Neural cell (in vitro differentiated cells): ENCODE measurements around the gene IPO11. TPM values are rescaled to one million over a fixed set of nuclear protein-coding genes. Genes with fewer than 3 reads are reported as not detected.

Experiments used
- H2AFZ ChIP-seq: fragments of 200-600, 300-800 bp; sonication (generic), shearing (Covaris generic); 2 replicates; pipeline ENCODE4 v1.6.0; 2014; ENCODE audit warnings: low read depth, mild to moderate bottlenecking, antibody characterized with exemption, low read length, moderate library complexity
- H3F3A ChIP-seq: fragments of 200-600 bp; shearing (Covaris generic); 2 replicates; pipeline ENCODE4 v1.6.1; 2016; ENCODE audit warnings: mild to moderate bottlenecking, moderate library complexity, mixed read lengths, antibody characterized with exemption, low read length; ENCODE audit not compliant: insufficient read depth, poor library complexity, severe bottlenecking
- H3K27ac ChIP-seq: fragments of 200-600, 300-800 bp; sonication (generic), shearing (Covaris generic); 2 replicates; pipeline ENCODE4 v1.5.1; 2014; ENCODE audit warnings: mild to moderate bottlenecking, low read length, moderate library complexity
- H3K27me3 ChIP-seq: fragments of 300-800, 200-600 bp; sonication (generic), shearing (Covaris generic); 2 replicates; pipeline ENCODE4 v1.6.0; 2014; ENCODE audit warnings: mild to moderate bottlenecking, low read depth, low read length, moderate library complexity; ENCODE audit not compliant: insufficient read depth
- H3K36me3 ChIP-seq: fragments of 300-800, 200-600 bp; sonication (generic), shearing (Covaris generic); 2 replicates; pipeline ENCODE4 v1.5.1; 2014; ENCODE audit warnings: mild to moderate bottlenecking, antibody characterized with exemption, low read length, moderate library complexity; ENCODE audit not compliant: insufficient read depth
- H3K4me2 ChIP-seq: fragments of 300-800, 200-600 bp; sonication (generic), shearing (Covaris generic); 2 replicates; pipeline ENCODE4 v1.6.0; 2014; ENCODE audit warnings: mild to moderate bottlenecking, low read length
- H3K4me3 ChIP-seq: fragments of 300-800, 200-600 bp; sonication (generic), shearing (Covaris generic); 2 replicates; pipeline ENCODE4 v1.5.1; 2014; ENCODE audit warnings: mild to moderate bottlenecking, low read length, moderate library complexity
- H3K79me2 ChIP-seq: fragments of 200-600 bp; shearing (Covaris generic); replicated peaks from 2 replicates; pipeline ENCODE4 v1.6.0; 2014; ENCODE audit warnings: mild to moderate bottlenecking, low read length, moderate library complexity; ENCODE audit not compliant: insufficient read depth
- H3K9ac ChIP-seq: fragments of 300-800, 200-600 bp; sonication (generic), shearing (Covaris generic); 2 replicates; pipeline ENCODE4 v1.6.1; 2016; ENCODE audit warnings: mild to moderate bottlenecking, low read length, mixed read lengths
- H3K9me2 ChIP-seq: fragments of 200-600 bp; shearing (Covaris generic); 2 replicates; pipeline ENCODE4 v1.6.1; 2016; ENCODE audit warnings: mild to moderate bottlenecking, low read length, mixed read lengths; ENCODE audit not compliant: insufficient read depth
- H3K9me3 ChIP-seq: fragments of 200-600, 300-800 bp; sonication (generic), shearing (Covaris generic); 2 replicates; pipeline ENCODE4 v1.6.1; 2016; ENCODE audit warnings: mild to moderate bottlenecking, mixed run types, low read length, moderate library complexity, mixed read lengths
- H4K20me1 ChIP-seq: fragments of 200-600 bp; shearing (Covaris generic); 2 replicates; pipeline ENCODE4 v1.6.1; 2016; ENCODE audit warnings: mild to moderate bottlenecking, mixed run types; ENCODE audit not compliant: insufficient read depth
- CTCF ChIP-seq: fragments of 450-650 bp; IDR thresholded peaks from 2 replicates; pipeline ENCODE4 v1.5.1; 2014; ENCODE audit warnings: antibody characterized with exemption, mild to moderate bottlenecking, moderate library complexity; ENCODE audit not compliant: poor library complexity, severe bottlenecking
- EP300 ChIP-seq: fragments of 450-650 bp; conservative IDR thresholded peaks from 2 replicates; pipeline ENCODE4 v1.6.1; 2014; ENCODE audit warnings: antibody characterized with exemption, mild to moderate bottlenecking, moderate library complexity; ENCODE audit not compliant: poor library complexity, severe bottlenecking
- EZH2 ChIP-seq: fragments of 200-600, 300-800 bp; shearing (Covaris generic), sonication (generic); IDR thresholded peaks from 2 replicates; pipeline ENCODE4 v1.6.1; 2014; ENCODE audit warnings: antibody characterized with exemption, low read length, borderline replicate concordance, mild to moderate bottlenecking; ENCODE audit not compliant: insufficient read depth, poor library complexity, severe bottlenecking
- MXI1 ChIP-seq: fragments of 450-650 bp; conservative IDR thresholded peaks from 2 replicates; pipeline ENCODE4 v1.6.1; 2014; ENCODE audit warnings: antibody characterized with exemption, mild to moderate bottlenecking; ENCODE audit not compliant: poor library complexity, severe bottlenecking
- POLR2AphosphoS5 ChIP-seq: IDR thresholded peaks from 2 replicates; pipeline ENCODE4 v1.6.1; 2012
- RAD21 ChIP-seq: fragments of 450-650 bp; conservative IDR thresholded peaks from 2 replicates; pipeline ENCODE4 v1.6.1; 2014; ENCODE audit warnings: antibody characterized with exemption, mild to moderate bottlenecking, moderate library complexity
- REST ChIP-seq: IDR thresholded peaks from 2 replicates; pipeline ENCODE4 v1.6.1; 2012; ENCODE audit warnings: borderline replicate concordance
- SMC3 ChIP-seq: fragments of 450-650 bp; conservative IDR thresholded peaks from 2 replicates; pipeline ENCODE4 v1.6.1; 2014; ENCODE audit warnings: antibody characterized with exemption, mild to moderate bottlenecking, moderate library complexity; ENCODE audit not compliant: poor library complexity
- TAF1 ChIP-seq: IDR thresholded peaks from 2 replicates; pipeline ENCODE4 v1.6.1; 2012; ENCODE audit warnings: low read depth
- polyA plus RNA-seq: library from polyadenylated mRNA; depleted of rRNA; stranded (reverse); fragments of >200 nt; gene quantifications from 2 replicates; pipeline ENCODE4 v1.2.3, GENCODE V29; 2014

The IPO11 gene
- polyA plus RNA-seq, 1 donor from 2014 or later, result 12.5 TPM

DNA sequence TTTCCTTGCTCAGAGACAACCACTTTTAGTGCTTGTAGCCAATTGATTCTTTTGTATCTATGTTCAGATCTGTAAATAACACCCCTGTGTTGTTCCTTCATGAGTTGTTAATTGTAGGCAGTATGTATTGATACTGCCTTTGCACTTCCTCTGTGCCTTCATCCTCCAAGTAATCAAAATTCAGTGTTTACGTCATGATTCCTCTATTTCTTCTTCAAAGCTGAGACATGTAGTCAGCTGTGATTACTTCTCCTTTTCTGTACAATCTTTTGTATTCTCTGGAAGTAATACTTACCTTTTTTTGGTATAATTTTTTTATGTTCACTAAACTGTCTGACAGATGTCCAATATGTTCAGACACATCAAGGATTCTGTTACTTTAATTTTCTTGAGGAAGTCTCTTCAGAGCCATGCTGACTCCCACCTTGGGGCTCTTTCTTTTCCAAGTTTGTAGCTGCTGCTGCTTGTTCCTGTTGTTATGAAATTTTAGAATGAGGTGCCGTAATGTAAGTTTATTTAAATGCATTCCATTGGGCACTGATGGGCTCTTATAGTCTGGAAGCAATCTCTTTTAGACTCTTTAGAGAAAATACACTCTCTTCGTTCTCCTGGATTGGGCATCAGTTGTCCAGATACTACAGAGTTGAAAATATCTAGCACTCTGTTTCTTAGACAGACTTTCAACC is 135.5 kb downstream of the IPO11 start:
- TF ChIP-seq SMC3, result no peak
- TF ChIP-seq CTCF, result no peak
- TF ChIP-seq POLR2AphosphoS5, result no peak
- Histone ChIP-seq H3K79me2 (no peaks in the 10 kb centered on the region), H3K9ac (no peak overlapping the region), H3K27me3 (no peaks in the 10 kb centered on the region), H3K36me3 (no peaks in the 10 kb centered on the region), H3K4me2 (no peak overlapping the region), H4K20me1 (no peaks in the 10 kb centered on the region), H3F3A (no peaks in the 10 kb centered on the region), H3K9me2 (no peaks in the 10 kb centered on the region), H3K9me3 (no peaks in the 10 kb centered on the region), H3K27ac (no peak overlapping the region), H3K4me3 (no peak overlapping the region), H2AFZ (no peak overlapping the region)

DNA sequence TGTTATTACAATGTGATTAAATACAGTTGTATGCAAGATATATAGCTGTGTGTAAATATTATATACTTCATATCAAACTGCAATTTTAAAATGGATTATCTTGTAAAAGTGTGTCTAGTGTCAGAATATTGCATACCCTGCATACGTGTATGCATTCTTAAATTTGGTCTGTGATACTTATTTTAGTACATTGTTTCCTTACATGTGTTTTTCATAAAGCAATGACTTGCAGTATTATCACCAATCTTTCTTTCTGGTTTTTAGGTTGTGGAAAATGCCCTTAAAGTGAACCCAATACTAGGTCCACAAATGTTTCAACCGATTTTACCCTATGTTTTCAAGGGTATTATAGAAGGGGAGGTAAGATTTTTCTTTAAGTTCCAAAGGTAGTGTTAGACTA is 137.5 kb downstream of the IPO11 start:
- no peak overlapping the region for H3K4me3 ChIP-seq
- H3K27me3 ChIP-seq, result no peaks in the 10 kb centered on the region
- TF ChIP-seq RAD21 (no peak), SMC3 (no peak), EP300 (no peak), MXI1 (no peak), CTCF (no peak), REST (no peak), TAF1 (no peak), EZH2 (no peak)
- H3K79me2 ChIP-seq, result no peaks in the 10 kb centered on the region
- H3K9ac ChIP-seq, result no peak overlapping the region
- H3K4me2 ChIP-seq, result no peak overlapping the region
- H3K27ac ChIP-seq, result no peak overlapping the region
- H3K9me2 ChIP-seq, result no peaks in the 10 kb centered on the region
- H2AFZ ChIP-seq, result no peak overlapping the region
- no peaks in the 10 kb centered on the region for H3K9me3 ChIP-seq
- no peaks in the 10 kb centered on the region for H3F3A ChIP-seq
- H4K20me1 ChIP-seq, result no peaks in the 10 kb centered on the region
- H3K36me3 ChIP-seq, result no peaks in the 10 kb centered on the region
